HepG2 (cell line): ENCODE results near the gene ITGB5.

Source experiments
- ARNT2 ChIP-seq: sonication (generic); formaldehyde crosslinking; IDR thresholded peaks from 2 replicates; pipeline ENCODE4 v1.8.0; 2022; ENCODE audit warnings: mild to moderate bottlenecking, low read depth, missing genetic modification reagents, moderate library complexity
- RFX1 ChIP-seq: fragments of 450-650 bp; IDR thresholded peaks from 2 replicates; pipeline ENCODE4 v1.6.1; 2017
- SSRP1 ChIP-seq: IDR thresholded peaks from 2 replicates; pipeline ENCODE4 v1.6.1; 2016; ENCODE audit warnings: control low read depth
- ZNF782 ChIP-seq: sonication (generic); formaldehyde crosslinking; IDR thresholded peaks from 2 replicates; pipeline ENCODE4 v1.4.0; 2020; ENCODE audit warnings: missing genetic modification reagents, mild to moderate bottlenecking, borderline replicate concordance

- TF ChIP-seq ZNF782 (CRISPR knock-in tag), result no peak
- TF ChIP-seq RFX1, result no peak
- no peak for TF ChIP-seq SSRP1 (CRISPR knock-in tag)
- TF ChIP-seq ARNT2 (CRISPR knock-in tag), result no peak
These were observed 126.6 kb downstream of the ITGB5 start for GRCh38 chr3:124760601-124761000.
